IMR-90 (cell line): ENCODE results near the gene LEKR1. TPM values are rescaled to one million over a fixed set of nuclear protein-coding genes. Genes with fewer than 3 reads are reported as not detected.

Experiments used
- ATAC-seq: fragments of 200-7000 bp; cut with Tn5 transposase; 2 replicates; pipeline ENCODE4 v1.9.1; 2020; ENCODE audit warnings: low read depth, mild to moderate bottlenecking, moderate library complexity
- BruUV-seq: library from RNA; stranded (reverse); fragments of 400-500 nt; replicated peaks from 2 replicates; lab custom pipeline; 2021; lab: Mats Ljungman, UMichigan
- CTCF ChIA-PET: fragments of 300-600 bp; formaldehyde crosslinking; extraction: SDS; loops from one replicate; lab custom pipeline; 2021; ENCODE audit warnings: antibody characterized with exemption; lab: Yijun Ruan, JAX
- POLR2A ChIA-PET: fragments of 300-600 bp; sonication (Branson Sonifier 250); formaldehyde crosslinking; loops from one replicate; lab custom pipeline; 2022; ENCODE audit warnings: antibody characterized with exemption; ENCODE audit not compliant: unreplicated experiment; lab: Charles Lee
- DNase-seq: peaks from one replicate; pipeline ENCODE4 v3.0.0; 2013
- H2AFZ ChIP-seq: replicated peaks from 2 replicates; pipeline ENCODE3; 2013; ENCODE audit warnings: low read length, mild to moderate bottlenecking; ENCODE audit not compliant: poor library complexity
- H2AK5ac ChIP-seq: 2 replicates; pipeline ENCODE4 v1.6.1; 2013; ENCODE audit warnings: low read depth, low read length, inconsistent platforms
- H2AK9ac ChIP-seq: replicated peaks from 2 replicates; pipeline ENCODE3; 2013; ENCODE audit warnings: mild to moderate bottlenecking, low read depth, low read length, moderate library complexity; ENCODE audit not compliant: poor library complexity
- H2BK120ac ChIP-seq: 2 replicates; pipeline ENCODE4 v1.6.1; 2013; ENCODE audit warnings: low read depth, low read length, inconsistent platforms
- H2BK15ac ChIP-seq: 3 replicates; pipeline ENCODE4 v1.6.1; 2013; ENCODE audit warnings: low read depth, low read length, inconsistent platforms
- H2BK20ac ChIP-seq: 2 replicates; pipeline ENCODE4 v1.6.1; 2013; ENCODE audit warnings: low read depth, mild to moderate bottlenecking, inconsistent platforms, low read length, moderate library complexity
- H2BK5ac ChIP-seq: 2 replicates; pipeline ENCODE4 v1.6.1; 2013; ENCODE audit warnings: mild to moderate bottlenecking, low read depth, low read length, inconsistent platforms; ENCODE audit not compliant: poor library complexity, severe bottlenecking
- H3K14ac ChIP-seq: replicated peaks from 2 replicates; pipeline ENCODE4 v1.6.1; 2013; ENCODE audit warnings: low read depth, low read length, inconsistent platforms
- H3K18ac ChIP-seq: 2 replicates; pipeline ENCODE4 v1.6.1; 2013; ENCODE audit warnings: low read depth, low read length, control low read depth
- H3K23ac ChIP-seq: 2 replicates; pipeline ENCODE4 v1.6.1; 2013; ENCODE audit warnings: low read depth, low read length, inconsistent platforms
- H3K27ac ChIP-seq: 2 replicates; pipeline ENCODE4 v1.5.1; 2013; ENCODE audit warnings: mild to moderate bottlenecking, control low read depth, low read length; ENCODE audit not compliant: insufficient read depth
- H3K27me3 ChIP-seq: 2 replicates; pipeline ENCODE4 v1.6.1; 2013; ENCODE audit warnings: low read length; ENCODE audit not compliant: control insufficient read depth, insufficient read depth
- H3K36me3 ChIP-seq: 2 replicates; pipeline ENCODE4 v1.6.1; 2013; ENCODE audit warnings: low read length, mixed read lengths; ENCODE audit not compliant: control insufficient read depth, insufficient read depth
- H3K4ac ChIP-seq: 2 replicates; pipeline ENCODE4 v1.6.1; 2013; ENCODE audit warnings: low read depth, low read length, inconsistent platforms
- H3K4me1 ChIP-seq: 2 replicates; pipeline ENCODE4 v1.6.1; 2013; ENCODE audit warnings: low read length, mixed read lengths; ENCODE audit not compliant: control insufficient read depth, insufficient read depth
- H3K4me2 ChIP-seq: 2 replicates; pipeline ENCODE4 v1.6.1; 2013; ENCODE audit warnings: low read depth, mild to moderate bottlenecking, control low read depth, low read length, moderate library complexity
- H3K4me3 ChIP-seq: 2 replicates; pipeline ENCODE4 v1.5.1; 2013; ENCODE audit warnings: low read depth, mild to moderate bottlenecking, control low read depth, low read length, moderate library complexity; ENCODE audit not compliant: insufficient read depth
- H3K56ac ChIP-seq: 2 replicates; pipeline ENCODE4 v1.6.1; 2013; ENCODE audit warnings: low read length, inconsistent platforms; ENCODE audit not compliant: insufficient read depth; ENCODE audit errors: extremely low read depth
- H3K79me1 ChIP-seq, 2 experiments: 2 replicates each; pipeline ENCODE4 v1.6.1; 2013; ENCODE audit warnings: low read length in 2 of 2, inconsistent platforms in 1 of 2, low read depth in 1 of 2
- H3K9ac ChIP-seq: 2 replicates; pipeline ENCODE4 v1.6.1; 2013; ENCODE audit warnings: low read depth, low read length, control low read depth
- H3K9me1 ChIP-seq: 2 replicates; pipeline ENCODE4 v1.6.1; 2013; ENCODE audit warnings: low read length, inconsistent platforms; ENCODE audit not compliant: insufficient read depth
- H3K9me3 ChIP-seq: 2 replicates; pipeline ENCODE4 v1.6.1; 2013; ENCODE audit warnings: low read length; ENCODE audit not compliant: control insufficient read depth, insufficient read depth
- H4K20me1 ChIP-seq: 2 replicates; pipeline ENCODE4 v1.6.1; 2013; ENCODE audit warnings: low read length, inconsistent platforms; ENCODE audit not compliant: insufficient read depth
- H4K5ac ChIP-seq: 2 replicates; pipeline ENCODE4 v1.6.1; 2013; ENCODE audit warnings: mild to moderate bottlenecking, low read depth, low read length, control low read depth
- H4K8ac ChIP-seq, 2 experiments: 2 replicates each; pipeline ENCODE4 v1.6.1; 2013; ENCODE audit warnings: low read depth in 2 of 2, low read length in 2 of 2, control low read depth in 1 of 2, inconsistent platforms in 1 of 2
- H4K91ac ChIP-seq: 2 replicates; pipeline ENCODE4 v1.6.1; 2013; ENCODE audit warnings: low read depth, low read length, inconsistent platforms; ENCODE audit not compliant: insufficient read depth
- BHLHE40 ChIP-seq: fragments of 150-350 bp; IDR thresholded peaks from 2 replicates; pipeline ENCODE4 v1.6.1; 2016; ENCODE audit warnings: mild to moderate bottlenecking, low read depth, low read length
- CEBPB ChIP-seq: IDR thresholded peaks from 2 replicates; pipeline ENCODE4 v1.6.1; 2012; ENCODE audit warnings: low read depth, low read length, improper control_type of control experiment
- CHD1 ChIP-seq: IDR thresholded peaks from 2 replicates; pipeline ENCODE4 v1.6.1; 2012; ENCODE audit warnings: low read depth, low read length, improper control_type of control experiment
- FOS ChIP-seq: fragments of 150-350 bp; IDR thresholded peaks from 2 replicates; pipeline ENCODE4 v1.6.1; 2016; ENCODE audit warnings: low read depth, low read length
- MAFK ChIP-seq: IDR thresholded peaks from 2 replicates; pipeline ENCODE4 v1.6.1; 2012; ENCODE audit warnings: low read depth, low read length, improper control_type of control experiment
- MAZ ChIP-seq: IDR thresholded peaks from 2 replicates; pipeline ENCODE4 v1.6.1; 2012; ENCODE audit warnings: low read depth, mild to moderate bottlenecking, low read length, improper control_type of control experiment, moderate library complexity, borderline replicate concordance
- MXI1 ChIP-seq: IDR thresholded peaks from 2 replicates; pipeline ENCODE4 v1.6.1; 2012; ENCODE audit warnings: low read depth, mild to moderate bottlenecking, low read length, moderate library complexity, borderline replicate concordance
- NFE2L2 ChIP-seq: fragments of 150-350 bp; IDR thresholded peaks from 2 replicates; pipeline ENCODE4 v1.6.1; 2016; ENCODE audit warnings: low read depth, mild to moderate bottlenecking, low read length
- POLR2A ChIP-seq: IDR thresholded peaks from 2 replicates; pipeline ENCODE4 v1.6.1; 2012; ENCODE audit warnings: mild to moderate bottlenecking, low read depth, low read length
- RAD21 ChIP-seq: IDR thresholded peaks from 2 replicates; pipeline ENCODE4 v1.6.1; 2012; ENCODE audit warnings: low read length, improper control_type of control experiment
- RCOR1 ChIP-seq: IDR thresholded peaks from 2 replicates; pipeline ENCODE4 v1.6.1; 2012; ENCODE audit warnings: mild to moderate bottlenecking, low read length, improper control_type of control experiment; ENCODE audit not compliant: insufficient replicate concordance
- RFX5 ChIP-seq: IDR thresholded peaks from 2 replicates; pipeline ENCODE4 v1.8.0; 2012; ENCODE audit warnings: low read depth, mild to moderate bottlenecking, low read length, moderate library complexity
- SMC3 ChIP-seq: fragments of 150-350 bp; IDR thresholded peaks from 2 replicates; pipeline ENCODE4 v1.6.1; 2016; ENCODE audit warnings: low read depth, mild to moderate bottlenecking, antibody characterized with exemption, low read length, moderate library complexity
- WGBS, 2 experiments: methylation state at CpG; one replicate each; pipeline versions ENCODE4 v1.1.5 to v1.1.7; 2013; ENCODE audit warnings: missing lambda C conversion rate in 2 of 2; ENCODE audit not compliant: insufficient read length in 1 of 2; ENCODE audit errors: extremely low coverage in 2 of 2; 5-methylcytosine and 5-hydroxymethylcytosine counted together
- dilution Hi-C: fragments of 300-500 bp; cut with HindIII; formaldehyde crosslinking; loops from one replicate; pipeline ENCODE4 v1.14.3; 2018; ENCODE audit warnings: low sequenced_read_pairs; ENCODE audit not compliant: unreplicated experiment
- in situ Hi-C: fragments of 300-500 bp; cut with MboI; formaldehyde crosslinking; loops from 3 replicates; pipeline ENCODE4 v1.14.3; 2019; ENCODE audit warnings: low sequenced_read_pairs, inconsistent platforms, mixed read lengths
- intact Hi-C: fragments of 100-400 bp; cut with micrococcal nuclease; formaldehyde crosslinking; loops from 2 replicates; pipeline ENCODE4 v1.10.0; 2022
- polyA plus RNA-seq, 3 experiments: library from polyadenylated mRNA; depleted of rRNA; stranded (reverse); fragments of >200 nt; gene quantifications; 2 replicates each; pipeline ENCODE4 v1.2.3, GENCODE V29; 2012; ENCODE audit warnings: low replicate concordance in 1 of 3
- total RNA-seq: library from RNA; depleted of rRNA; stranded (reverse); fragments of >200 nt; gene quantifications from 2 replicates; pipeline ENCODE4 v1.2.3, GENCODE V29; 2012
- TF ChIP-seq, protein P1 (sequence below): fragments of 150-350 bp; IDR thresholded peaks from 2 replicates; pipeline ENCODE4 v1.6.1; 2016; ENCODE audit warnings: low read depth, mild to moderate bottlenecking, low read length, moderate library complexity, borderline replicate concordance
- TF ChIP-seq, protein P2 (sequence below): fragments of 150-350 bp; IDR thresholded peaks from 2 replicates; pipeline ENCODE4 v1.6.1; 2017; ENCODE audit warnings: mild to moderate bottlenecking, antibody characterized with exemption, low read length, low read depth
- TF ChIP-seq, protein P3 (sequence below): conservative IDR thresholded peaks from 2 replicates; pipeline ENCODE4 v1.5.1; 2012; ENCODE audit warnings: mild to moderate bottlenecking, low read depth, low read length, improper control_type of control experiment

Gene LEKR1
- total and polyA plus RNA-seq, 2 of the 4 experiments (the other 2 are of a cell fraction) = 0.19 to 0.36 TPM

DNA sequence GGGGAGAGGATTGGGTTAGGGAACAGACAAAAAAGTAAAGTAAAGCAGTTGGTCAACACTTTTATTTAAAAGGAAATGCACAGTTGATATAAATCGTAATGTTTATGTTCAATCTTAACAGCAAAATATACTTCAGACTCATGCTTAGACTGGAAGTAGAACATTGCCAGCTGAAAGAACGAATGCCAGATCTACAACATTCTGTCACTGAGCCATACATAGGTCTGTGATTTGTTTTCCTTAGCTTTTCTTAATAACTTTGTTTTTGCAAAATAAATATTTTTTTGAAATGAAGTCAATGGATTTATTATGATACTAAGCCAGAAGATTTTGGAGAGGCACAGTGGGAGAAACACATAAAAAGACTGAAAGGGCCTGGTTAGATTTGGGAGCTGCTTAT, 62.0 kb downstream of the LEKR1 start:
- H3K27ac ChIP-seq = no peak overlapping the region

More for the DNA sequence above, 62.0 kb downstream of the LEKR1 start:
- Histone ChIP-seq H3K4me2 (no peak overlapping the region), H3K4me1 (no peaks in the 10 kb centered on the region), H3K79me1 (no peaks in the 10 kb centered on the region), H3K4me3 (no peak overlapping the region), H2AFZ (no peak overlapping the region), H4K8ac (no peak overlapping the region), H2BK15ac (no peak overlapping the region), H3K9me3 (no peaks in the 10 kb centered on the region), H2BK5ac (no peak overlapping the region), H4K5ac (no peak overlapping the region), H3K14ac (no peak overlapping the region), H3K4ac (no peak overlapping the region), H3K36me3 (no peaks in the 10 kb centered on the region), H2AK5ac (no peak overlapping the region), H4K20me1 (no peaks in the 10 kb centered on the region), H2BK20ac (no peak overlapping the region), H3K27me3 (no peaks in the 10 kb centered on the region), H3K56ac (no peak overlapping the region), H2BK120ac (no peak overlapping the region), H3K9ac (no peak overlapping the region), H2AK9ac (no peak overlapping the region), H3K18ac (no peak overlapping the region), H3K9me1 (no peaks in the 10 kb centered on the region), H3K23ac (no peak overlapping the region), H4K91ac (no peak overlapping the region)
- in situ Hi-C loops (no loop called here), dilution Hi-C loops (no loop called here), intact Hi-C loops (loop anchor here (5.0 kb wide), 1 partner anchor 624 kb away; no protein-coding TSS in a partner anchor)
- POLR2A ChIA-PET = no interaction called here
- BruUV-seq = no TSS peak
- ATAC-seq (no peak), DNase-seq (no peak)
- CTCF ChIA-PET = interaction anchor here (0.6 to 0.8 kb wide), 2 partner anchors 10 to 257 kb away, joined by 3 read pairs; no protein-coding TSS in a partner anchor
- TF ChIP-seq CEBPB (no peak), RFX5 (no peak), BHLHE40 (no peak), SMC3 (no peak), MAFK (no peak), MAZ (no peak), RCOR1 (no peak), FOS (no peak), NFE2L2 (no peak), CHD1 (no peak), RAD21 (no peak), MXI1 (no peak), POLR2A (no peak)
- TF ChIP-seq, protein P1, sequence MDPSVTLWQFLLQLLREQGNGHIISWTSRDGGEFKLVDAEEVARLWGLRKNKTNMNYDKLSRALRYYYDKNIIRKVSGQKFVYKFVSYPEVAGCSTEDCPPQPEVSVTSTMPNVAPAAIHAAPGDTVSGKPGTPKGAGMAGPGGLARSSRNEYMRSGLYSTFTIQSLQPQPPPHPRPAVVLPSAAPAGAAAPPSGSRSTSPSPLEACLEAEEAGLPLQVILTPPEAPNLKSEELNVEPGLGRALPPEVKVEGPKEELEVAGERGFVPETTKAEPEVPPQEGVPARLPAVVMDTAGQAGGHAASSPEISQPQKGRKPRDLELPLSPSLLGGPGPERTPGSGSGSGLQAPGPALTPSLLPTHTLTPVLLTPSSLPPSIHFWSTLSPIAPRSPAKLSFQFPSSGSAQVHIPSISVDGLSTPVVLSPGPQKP = no peak
- TF ChIP-seq, protein P2, sequence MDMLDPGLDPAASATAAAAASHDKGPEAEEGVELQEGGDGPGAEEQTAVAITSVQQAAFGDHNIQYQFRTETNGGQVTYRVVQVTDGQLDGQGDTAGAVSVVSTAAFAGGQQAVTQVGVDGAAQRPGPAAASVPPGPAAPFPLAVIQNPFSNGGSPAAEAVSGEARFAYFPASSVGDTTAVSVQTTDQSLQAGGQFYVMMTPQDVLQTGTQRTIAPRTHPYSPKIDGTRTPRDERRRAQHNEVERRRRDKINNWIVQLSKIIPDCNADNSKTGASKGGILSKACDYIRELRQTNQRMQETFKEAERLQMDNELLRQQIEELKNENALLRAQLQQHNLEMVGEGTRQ = no peak
- TF ChIP-seq, protein P3, sequence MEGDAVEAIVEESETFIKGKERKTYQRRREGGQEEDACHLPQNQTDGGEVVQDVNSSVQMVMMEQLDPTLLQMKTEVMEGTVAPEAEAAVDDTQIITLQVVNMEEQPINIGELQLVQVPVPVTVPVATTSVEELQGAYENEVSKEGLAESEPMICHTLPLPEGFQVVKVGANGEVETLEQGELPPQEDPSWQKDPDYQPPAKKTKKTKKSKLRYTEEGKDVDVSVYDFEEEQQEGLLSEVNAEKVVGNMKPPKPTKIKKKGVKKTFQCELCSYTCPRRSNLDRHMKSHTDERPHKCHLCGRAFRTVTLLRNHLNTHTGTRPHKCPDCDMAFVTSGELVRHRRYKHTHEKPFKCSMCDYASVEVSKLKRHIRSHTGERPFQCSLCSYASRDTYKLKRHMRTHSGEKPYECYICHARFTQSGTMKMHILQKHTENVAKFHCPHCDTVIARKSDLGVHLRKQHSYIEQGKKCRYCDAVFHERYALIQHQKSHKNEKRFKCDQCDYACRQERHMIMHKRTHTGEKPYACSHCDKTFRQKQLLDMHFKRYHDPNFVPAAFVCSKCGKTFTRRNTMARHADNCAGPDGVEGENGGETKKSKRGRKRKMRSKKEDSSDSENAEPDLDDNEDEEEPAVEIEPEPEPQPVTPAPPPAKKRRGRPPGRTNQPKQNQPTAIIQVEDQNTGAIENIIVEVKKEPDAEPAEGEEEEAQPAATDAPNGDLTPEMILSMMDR = no peak
- no CpG with 5 or more reads among the region's 2 CpGs for WGBS, 2 experiments
